ENCODE results near the gene SRSF7. TPM values are rescaled to one million over a fixed set of nuclear protein-coding genes. Genes with fewer than 3 reads are reported as not detected.
A peak's percentile ranks its signal among the peaks of the same experiment; 100 is the strongest.

The SRSF7 gene
- total and polyA plus RNA-seq, 4 donors = 49.8 to 111 (median 65.2) TPM

DNA sequence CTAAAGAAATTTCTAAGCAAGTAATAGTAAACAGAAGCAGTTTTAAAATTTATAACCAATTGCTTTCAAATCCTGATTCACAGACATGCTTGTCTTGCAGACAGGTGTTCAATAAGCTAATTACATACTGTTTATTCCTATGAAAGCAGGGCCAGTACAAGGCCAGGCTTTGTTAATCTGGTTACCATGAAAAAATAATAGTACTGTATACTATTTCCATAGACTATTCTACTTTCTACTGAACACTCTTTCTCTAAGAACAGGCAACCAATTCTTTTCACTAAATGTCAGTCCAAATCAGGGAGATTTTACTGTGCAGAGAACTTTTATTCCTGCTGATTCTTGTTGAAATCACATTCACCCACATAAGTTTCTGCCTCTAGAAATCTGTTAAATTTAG, 2.9 kb upstream of the SRSF7 start:
- TF ChIP-seq, protein P1, sequence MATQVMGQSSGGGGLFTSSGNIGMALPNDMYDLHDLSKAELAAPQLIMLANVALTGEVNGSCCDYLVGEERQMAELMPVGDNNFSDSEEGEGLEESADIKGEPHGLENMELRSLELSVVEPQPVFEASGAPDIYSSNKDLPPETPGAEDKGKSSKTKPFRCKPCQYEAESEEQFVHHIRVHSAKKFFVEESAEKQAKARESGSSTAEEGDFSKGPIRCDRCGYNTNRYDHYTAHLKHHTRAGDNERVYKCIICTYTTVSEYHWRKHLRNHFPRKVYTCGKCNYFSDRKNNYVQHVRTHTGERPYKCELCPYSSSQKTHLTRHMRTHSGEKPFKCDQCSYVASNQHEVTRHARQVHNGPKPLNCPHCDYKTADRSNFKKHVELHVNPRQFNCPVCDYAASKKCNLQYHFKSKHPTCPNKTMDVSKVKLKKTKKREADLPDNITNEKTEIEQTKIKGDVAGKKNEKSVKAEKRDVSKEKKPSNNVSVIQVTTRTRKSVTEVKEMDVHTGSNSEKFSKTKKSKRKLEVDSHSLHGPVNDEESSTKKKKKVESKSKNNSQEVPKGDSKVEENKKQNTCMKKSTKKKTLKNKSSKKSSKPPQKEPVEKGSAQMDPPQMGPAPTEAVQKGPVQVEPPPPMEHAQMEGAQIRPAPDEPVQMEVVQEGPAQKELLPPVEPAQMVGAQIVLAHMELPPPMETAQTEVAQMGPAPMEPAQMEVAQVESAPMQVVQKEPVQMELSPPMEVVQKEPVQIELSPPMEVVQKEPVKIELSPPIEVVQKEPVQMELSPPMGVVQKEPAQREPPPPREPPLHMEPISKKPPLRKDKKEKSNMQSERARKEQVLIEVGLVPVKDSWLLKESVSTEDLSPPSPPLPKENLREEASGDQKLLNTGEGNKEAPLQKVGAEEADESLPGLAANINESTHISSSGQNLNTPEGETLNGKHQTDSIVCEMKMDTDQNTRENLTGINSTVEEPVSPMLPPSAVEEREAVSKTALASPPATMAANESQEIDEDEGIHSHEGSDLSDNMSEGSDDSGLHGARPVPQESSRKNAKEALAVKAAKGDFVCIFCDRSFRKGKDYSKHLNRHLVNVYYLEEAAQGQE (IDR thresholded peaks at IDR 0.05) = no peak
- TF ChIP-seq RXRA (IDR thresholded peaks at IDR 0.05) (no peak), SP1 (IDR thresholded peaks at IDR 0.05) (no peak), EGR1 (IDR thresholded peaks at IDR 0.05; ENCODE audit: low read depth in 2 of 2) (no peak), FOXA1 (IDR thresholded peaks at IDR 0.05) (no peak), FOXA2 (IDR thresholded peaks at IDR 0.05) (no peak)
- TF ChIP-seq, protein P2, sequence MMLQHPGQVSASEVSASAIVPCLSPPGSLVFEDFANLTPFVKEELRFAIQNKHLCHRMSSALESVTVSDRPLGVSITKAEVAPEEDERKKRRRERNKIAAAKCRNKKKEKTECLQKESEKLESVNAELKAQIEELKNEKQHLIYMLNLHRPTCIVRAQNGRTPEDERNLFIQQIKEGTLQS (IDR thresholded peaks at IDR 0.05) = no peak
- Histone ChIP-seq H3K4me1 (ENCODE audit: control insufficient read depth in 4 of 4, insufficient read depth in 4 of 4, low read length in 3 of 4) (peaks cover 2 to 19% (median 13%) of the 10 kb centered on the region in 4 donors), H3K27me3 (ENCODE audit: control insufficient read depth in 4 of 4, insufficient read depth in 4 of 4, low read length in 3 of 4) (no peaks in the 10 kb centered on the region), H3K4me3 (ENCODE audit: low read depth in 1 of 3, low read length in 3 of 3) (peak overlapping the region in 1 of 3 donors; percentile 60), H3K27ac (ENCODE audit: low read depth in 1 of 2, low read length in 2 of 2) (peak overlapping the region; percentile 37 to 57), H3K9me3 (ENCODE audit: control insufficient read depth in 4 of 4, low read length in 3 of 4) (no peaks in the 10 kb centered on the region), H3K36me3 (ENCODE audit: control insufficient read depth in 4 of 4, insufficient read depth in 3 of 4, low read depth in 1 of 4, low read length in 3 of 4) (peaks cover 0 to 2% (median 1%) of the 10 kb centered on the region in 4 donors), H3K9ac (ENCODE audit: low read depth in 1 of 2, low read length in 2 of 2) (peak overlapping the region; percentile 81 to 98)
- DNase-seq (ENCODE audit: low spot score) = no peak

DNA sequence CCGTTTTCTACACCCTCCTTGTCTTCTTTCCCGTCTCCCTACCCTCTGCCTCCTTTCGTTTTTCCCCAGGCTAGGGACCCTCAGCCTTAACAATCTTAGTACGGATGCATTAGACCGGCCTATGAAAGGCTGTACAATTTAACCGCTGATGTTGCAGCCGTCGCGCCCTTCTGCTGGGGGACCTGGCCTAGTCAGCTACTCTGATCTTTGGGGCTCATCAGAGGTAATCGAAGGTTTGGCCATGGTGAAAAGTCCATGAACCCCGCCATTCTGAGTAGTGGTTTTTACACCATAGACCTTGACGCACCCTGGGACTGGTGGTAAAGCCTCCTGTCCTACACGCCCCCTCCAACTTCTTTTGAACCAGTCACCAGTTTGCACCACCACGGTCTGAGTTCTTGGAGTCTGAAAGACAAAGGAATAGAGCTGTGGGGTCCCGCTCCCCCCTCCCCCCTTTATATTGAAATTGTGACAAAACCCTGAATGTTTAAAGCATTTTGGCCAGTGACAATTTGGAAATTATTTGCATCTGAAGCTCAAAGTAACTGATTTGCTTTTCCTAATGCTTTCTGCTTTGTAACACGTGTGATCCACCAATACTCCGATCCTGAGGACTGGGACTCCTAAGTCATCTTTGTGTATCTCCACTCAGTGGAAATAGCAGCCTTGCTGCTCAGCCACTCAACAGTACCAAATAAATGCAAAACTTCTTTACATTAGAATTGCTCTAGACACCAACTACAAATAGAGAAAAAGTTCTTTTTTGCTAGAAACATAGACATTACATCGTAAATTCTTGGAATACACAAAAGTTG, 642 bp upstream of the SRSF7 start:
- no peaks in the 10 kb centered on the region for H3K27me3 ChIP-seq (ENCODE audit: control insufficient read depth in 4 of 4, insufficient read depth in 4 of 4, low read length in 3 of 4)
- peak overlapping the region; percentile 64 to 82 (median 68) for H3K4me3 ChIP-seq (ENCODE audit: low read depth in 1 of 3, low read length in 3 of 3)
- WGBS = 34% methylated on average over 18 of the region's 18 CpGs
- peaks cover 3 to 24% (median 21%) of the 10 kb centered on the region in 4 donors for H3K36me3 ChIP-seq (ENCODE audit: control insufficient read depth in 4 of 4, insufficient read depth in 3 of 4, low read depth in 1 of 4, low read length in 3 of 4)
- H3K9ac ChIP-seq (ENCODE audit: low read depth in 1 of 2, low read length in 2 of 2) = peak overlapping the region; percentile 48 to 57
- no peaks in the 10 kb centered on the region for H3K9me3 ChIP-seq (ENCODE audit: control insufficient read depth in 4 of 4, low read length in 3 of 4)
- DNase-seq (ENCODE audit: low spot score) = no peak
- TF ChIP-seq, protein P1 (IDR thresholded peaks at IDR 0.05) = no peak
- TF ChIP-seq HNF4G (IDR thresholded peaks at IDR 0.05) (no peak), RXRA (IDR thresholded peaks at IDR 0.05) (no peak), NR2F2 (IDR thresholded peaks at IDR 0.05) (no peak), SP1 (IDR thresholded peaks at IDR 0.05) (no peak), YY1 (IDR thresholded peaks at IDR 0.05) (no peak), TAF1 (conservative IDR thresholded peaks at IDR 0.05) (no peak), RAD21 (IDR thresholded peaks at IDR 0.05) (no peak), FOXA1 (IDR thresholded peaks at IDR 0.05) (no peak), EGR1 (IDR thresholded peaks at IDR 0.05; ENCODE audit: low read depth in 2 of 2) (no peak), FOXA2 (IDR thresholded peaks at IDR 0.05) (no peak), JUND (IDR thresholded peaks at IDR 0.05) (no peak), HNF4A (conservative IDR thresholded peaks at IDR 0.05) (no peak), GABPA (IDR thresholded peaks at IDR 0.05 in 1 of 2, conservative IDR thresholded peaks at IDR 0.05 in 1 of 2) (no peak)
- TF ChIP-seq, protein P3, sequence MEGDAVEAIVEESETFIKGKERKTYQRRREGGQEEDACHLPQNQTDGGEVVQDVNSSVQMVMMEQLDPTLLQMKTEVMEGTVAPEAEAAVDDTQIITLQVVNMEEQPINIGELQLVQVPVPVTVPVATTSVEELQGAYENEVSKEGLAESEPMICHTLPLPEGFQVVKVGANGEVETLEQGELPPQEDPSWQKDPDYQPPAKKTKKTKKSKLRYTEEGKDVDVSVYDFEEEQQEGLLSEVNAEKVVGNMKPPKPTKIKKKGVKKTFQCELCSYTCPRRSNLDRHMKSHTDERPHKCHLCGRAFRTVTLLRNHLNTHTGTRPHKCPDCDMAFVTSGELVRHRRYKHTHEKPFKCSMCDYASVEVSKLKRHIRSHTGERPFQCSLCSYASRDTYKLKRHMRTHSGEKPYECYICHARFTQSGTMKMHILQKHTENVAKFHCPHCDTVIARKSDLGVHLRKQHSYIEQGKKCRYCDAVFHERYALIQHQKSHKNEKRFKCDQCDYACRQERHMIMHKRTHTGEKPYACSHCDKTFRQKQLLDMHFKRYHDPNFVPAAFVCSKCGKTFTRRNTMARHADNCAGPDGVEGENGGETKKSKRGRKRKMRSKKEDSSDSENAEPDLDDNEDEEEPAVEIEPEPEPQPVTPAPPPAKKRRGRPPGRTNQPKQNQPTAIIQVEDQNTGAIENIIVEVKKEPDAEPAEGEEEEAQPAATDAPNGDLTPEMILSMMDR (IDR thresholded peaks at IDR 0.05; ENCODE audit: low read depth, low read length, missing input control) = no peak
- TF ChIP-seq, protein P4, sequence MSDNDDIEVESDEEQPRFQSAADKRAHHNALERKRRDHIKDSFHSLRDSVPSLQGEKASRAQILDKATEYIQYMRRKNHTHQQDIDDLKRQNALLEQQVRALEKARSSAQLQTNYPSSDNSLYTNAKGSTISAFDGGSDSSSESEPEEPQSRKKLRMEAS (IDR thresholded peaks at IDR 0.05) = no peak
- TF ChIP-seq, protein P2 (IDR thresholded peaks at IDR 0.05) = no peak
- TF ChIP-seq, protein P5, sequence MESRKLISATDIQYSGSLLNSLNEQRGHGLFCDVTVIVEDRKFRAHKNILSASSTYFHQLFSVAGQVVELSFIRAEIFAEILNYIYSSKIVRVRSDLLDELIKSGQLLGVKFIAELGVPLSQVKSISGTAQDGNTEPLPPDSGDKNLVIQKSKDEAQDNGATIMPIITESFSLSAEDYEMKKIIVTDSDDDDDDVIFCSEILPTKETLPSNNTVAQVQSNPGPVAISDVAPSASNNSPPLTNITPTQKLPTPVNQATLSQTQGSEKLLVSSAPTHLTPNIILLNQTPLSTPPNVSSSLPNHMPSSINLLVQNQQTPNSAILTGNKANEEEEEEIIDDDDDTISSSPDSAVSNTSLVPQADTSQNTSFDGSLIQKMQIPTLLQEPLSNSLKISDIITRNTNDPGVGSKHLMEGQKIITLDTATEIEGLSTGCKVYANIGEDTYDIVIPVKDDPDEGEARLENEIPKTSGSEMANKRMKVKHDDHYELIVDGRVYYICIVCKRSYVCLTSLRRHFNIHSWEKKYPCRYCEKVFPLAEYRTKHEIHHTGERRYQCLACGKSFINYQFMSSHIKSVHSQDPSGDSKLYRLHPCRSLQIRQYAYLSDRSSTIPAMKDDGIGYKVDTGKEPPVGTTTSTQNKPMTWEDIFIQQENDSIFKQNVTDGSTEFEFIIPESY (IDR thresholded peaks at IDR 0.05) = no peak
- peaks cover 4 to 40% (median 33%) of the 10 kb centered on the region in 4 donors for H3K4me1 ChIP-seq (ENCODE audit: control insufficient read depth in 4 of 4, insufficient read depth in 4 of 4, low read length in 3 of 4)
- peak overlapping the region; percentile 99 to 100 for H3K27ac ChIP-seq (ENCODE audit: low read depth in 1 of 2, low read length in 2 of 2)
